Kidney (tissue), 14 donors: Measurements from ENCODE around the gene INPP5A. TPM values are rescaled to one million over a fixed set of nuclear protein-coding genes. Genes with fewer than 3 reads are reported as not detected.

Source experiments
- DNase-seq, 5 donors: peaks; one replicate each; pipeline ENCODE4 v3.0.0-alpha.2; 2013 to 2020
- FAIRE-seq: peaks from 2 replicates; lab custom pipeline; 2012; peaks lifted over from hg19 to GRCh38; lab: Jason Lieb, UNC
- H3K27ac ChIP-seq, 2 donors: one replicate each; pipeline ENCODE4 v1.7.0; 2013; ENCODE audit warnings: low read depth in 2 of 2, low read length in 2 of 2, inconsistent platforms in 1 of 2
- H3K27me3 ChIP-seq: one replicate; pipeline ENCODE4 v1.7.1; 2013; ENCODE audit warnings: low read length, inconsistent platforms; ENCODE audit not compliant: control insufficient read depth, insufficient read depth
- H3K36me3 ChIP-seq, 3 donors: one replicate each; pipeline versions ENCODE4 v1.7.0 to v1.7.1; 2013; ENCODE audit warnings: low read length in 3 of 3, control low read depth in 1 of 3, inconsistent platforms in 1 of 3; ENCODE audit not compliant: insufficient read depth in 3 of 3, control insufficient read depth in 2 of 3
- H3K4me1 ChIP-seq, 3 donors: one replicate each; pipeline versions ENCODE4 v1.7.0 to v1.7.1; 2013; ENCODE audit warnings: low read length in 3 of 3, inconsistent platforms in 1 of 3, low read depth in 1 of 3; ENCODE audit not compliant: control insufficient read depth in 2 of 3, insufficient read depth in 2 of 3
- H3K4me3 ChIP-seq, 3 donors: one replicate each; pipeline versions ENCODE4 v1.7.0 to v1.8.1; 2013; ENCODE audit warnings: low read length in 3 of 3, control low read depth in 1 of 3, inconsistent platforms in 1 of 3
- H3K9ac ChIP-seq, 3 donors: one replicate each; pipeline versions ENCODE4 v1.7.0 to v1.7.1; 2013; ENCODE audit warnings: low read length in 3 of 3, control low read depth in 1 of 3, inconsistent platforms in 1 of 3
- H3K9me3 ChIP-seq, 3 donors: one replicate each; pipeline versions ENCODE4 v1.7.0 to v1.7.1; 2013; ENCODE audit warnings: low read length in 3 of 3, control low read depth in 1 of 3, inconsistent platforms in 1 of 3; ENCODE audit not compliant: control insufficient read depth in 2 of 3, insufficient read depth in 1 of 3
- CTCF ChIP-seq: IDR thresholded peaks from 3 replicates; pipeline ENCODE4 v1.5.1; 2012; ENCODE audit warnings: mild to moderate bottlenecking, moderate library complexity, borderline replicate concordance; ENCODE audit not compliant: insufficient read depth; ENCODE audit errors: extremely low read depth
- intact Hi-C: fragments of 100-400 bp; cut with DNase I; formaldehyde crosslinking; loops from one replicate; pipeline ENCODE4 v1.11.1; 2022
- polyA plus RNA-seq: library from polyadenylated mRNA; stranded (reverse); fragments of 350-450 nt; fragmentation: Illumina TruSeq; extraction: RNeasy Lipid Tissue Mini Kit (QIAGEN cat#74804); gene quantifications from one replicate; pipeline ENCODE4 v1.2.3, GENCODE V29; 2014; ENCODE audit warnings: low read depth, low replicate concordance; ENCODE audit not compliant: insufficient read depth
- total RNA-seq: library from RNA; stranded (reverse); fragmentation: NEBNext Ultra II Directional; extraction: Animal tissue kit (Norgen Biotek cat#: 25700); gene quantifications from one replicate; pipeline ENCODE4 v1.2.1, GENCODE V29; 2021
- donor health status: control.
- donor health status: control.
- donor health status: control.
- donor health status: control.
- donor health status: control.
- donor health status: DM: yes; HTN: yes; CAD: no.
- donor health status: Normal renal cell carcinoma (clear cell type).

Gene INPP5A
- total and polyA plus RNA-seq, 2 donors from 2014 or later = 20.8 to 40.3 TPM

GRCh38 chr10:132715776-132716680 lies 178.4 kb downstream of the INPP5A start:
- DNase-seq (peak in 2 of 5 donors; percentile 30 to 55), FAIRE-seq (no peak)
- H3K4me1 ChIP-seq = peaks cover 0 to 3% (median 0%) of the 10 kb centered on the region in 3 donors
- intact Hi-C loops = no loop called here
- H3K27me3 ChIP-seq = no peaks in the 10 kb centered on the region
- H3K4me3 ChIP-seq = no peak overlapping the region
- H3K9ac ChIP-seq = no peak overlapping the region
- no peaks in the 10 kb centered on the region for H3K9me3 ChIP-seq
- peaks cover 0 to 7% (median 7%) of the 10 kb centered on the region in 3 donors for H3K36me3 ChIP-seq
- H3K27ac ChIP-seq = no peak overlapping the region
- no peak for TF ChIP-seq CTCF

GRCh38 chr10:132716691-132717490 lies 179.3 kb downstream of the INPP5A start:
- peaks cover 0 to 7% (median 7%) of the 10 kb centered on the region in 3 donors for H3K36me3 ChIP-seq
- H3K4me3 ChIP-seq = no peak overlapping the region
- H3K9ac ChIP-seq = no peak overlapping the region
- no peak for TF ChIP-seq CTCF
- H3K4me1 ChIP-seq = peaks cover 0 to 3% (median 0%) of the 10 kb centered on the region in 3 donors
- FAIRE-seq (no peak), DNase-seq (peak in 2 of 5 donors; percentile 31 to 46)
- H3K27me3 ChIP-seq = no peaks in the 10 kb centered on the region
- H3K9me3 ChIP-seq = no peaks in the 10 kb centered on the region
- H3K27ac ChIP-seq = no peak overlapping the region
- intact Hi-C loops = no loop called here

- Histone ChIP-seq H3K27me3 (no peaks in the 10 kb centered on the region), H3K4me1 (no peaks in the 10 kb centered on the region), H3K27ac (no peak overlapping the region), H3K9ac (no peak overlapping the region), H3K9me3 (no peaks in the 10 kb centered on the region), H3K4me3 (no peak overlapping the region), H3K36me3 (no peaks in the 10 kb centered on the region)
- DNase-seq (no peak), FAIRE-seq (no peak)
- no peak for TF ChIP-seq CTCF
- intact Hi-C loops = no loop called here
Observed at GRCh38 chr10:132721725-132722124, 184.1 kb downstream of the INPP5A start.
